Nephron progenitor cell (in vitro differentiated cells): Measurements from ENCODE around the gene DNAI1.

Experiments
- DNase-seq: peaks from one replicate; pipeline ENCODE4 v3.0.0; 2021
- H3K27ac Mint-ChIP-seq: 2 replicates; pipeline ENCODE4 v1.8.0; 2021; ENCODE audit warnings: mild to moderate bottlenecking, moderate library complexity, mixed read lengths
- H3K27me3 Mint-ChIP-seq: 2 replicates; pipeline ENCODE4 v1.8.0; 2021; ENCODE audit warnings: mild to moderate bottlenecking, low read depth, mixed read lengths; ENCODE audit not compliant: poor library complexity
- H3K36me3 Mint-ChIP-seq: 2 replicates; pipeline ENCODE4 v1.8.0; 2021; ENCODE audit warnings: low read depth, mixed read lengths
- H3K4me1 Mint-ChIP-seq: 2 replicates; pipeline ENCODE4 v1.8.0; 2021; ENCODE audit warnings: mixed read lengths
- H3K4me3 Mint-ChIP-seq: 2 replicates; pipeline ENCODE4 v1.8.0; 2021; ENCODE audit warnings: mild to moderate bottlenecking, moderate library complexity, mixed read lengths
- H3K9me3 Mint-ChIP-seq: 2 replicates; pipeline ENCODE4 v1.8.0; 2021; ENCODE audit warnings: mild to moderate bottlenecking, moderate library complexity, mixed read lengths
- CTCF ChIP-seq: fragments of 200-600 bp; sonication (generic); IDR thresholded peaks from 2 replicates; pipeline ENCODE4 v1.5.0; 2021; ENCODE audit warnings: antibody characterized with exemption

The DNAI1 gene

DNA sequence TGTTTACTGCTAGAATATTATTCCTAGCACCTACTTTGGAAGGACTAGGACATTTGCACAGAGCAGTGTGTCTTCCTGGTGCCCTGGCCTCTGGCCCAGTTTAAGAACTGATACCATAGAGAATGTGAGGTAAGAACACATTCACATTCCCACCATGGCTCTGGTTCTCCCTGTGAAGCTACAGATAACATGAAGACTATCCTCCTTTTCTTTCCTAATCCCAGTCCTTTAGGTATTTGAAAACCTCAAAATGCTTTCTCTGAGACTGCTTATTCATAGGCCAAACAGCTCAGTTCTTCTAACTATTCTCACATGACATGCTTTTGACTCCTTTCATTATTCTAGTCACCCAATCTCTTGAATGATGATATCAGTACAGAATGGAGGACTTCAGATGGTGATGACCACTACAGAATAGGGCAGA, 12.1 kb upstream of the DNAI1 start:
- TF ChIP-seq CTCF = no peak
- Mint-ChIP-seq H3K9me3 (no peaks in the 10 kb centered on the region), H3K27me3 (peaks cover 4% of the 10 kb centered on the region), H3K36me3 (no peaks in the 10 kb centered on the region), H3K4me3 (no peak overlapping the region), H3K4me1 (peaks cover under 1% of the 10 kb centered on the region), H3K27ac (no peak overlapping the region)
- DNase-seq = no peak

- H3K27ac Mint-ChIP-seq = no peak overlapping the region
- H3K9me3 Mint-ChIP-seq = no peaks in the 10 kb centered on the region
- H3K36me3 Mint-ChIP-seq = no peaks in the 10 kb centered on the region
- H3K4me1 Mint-ChIP-seq = peaks cover 4% of the 10 kb centered on the region
- TF ChIP-seq CTCF = no peak
- no peak for DNase-seq
- no peak overlapping the region for H3K4me3 Mint-ChIP-seq
- H3K27me3 Mint-ChIP-seq = peaks cover 4% of the 10 kb centered on the region
Observed at GRCh38 chr9:34446951-34447350, 11.7 kb upstream of the DNAI1 start.

- Mint-ChIP-seq H3K4me3 (no peak overlapping the region), H3K27ac (peak overlapping the region; percentile 44), H3K27me3 (peaks cover 4% of the 10 kb centered on the region), H3K36me3 (no peaks in the 10 kb centered on the region), H3K4me1 (peaks cover 24% of the 10 kb centered on the region), H3K9me3 (no peaks in the 10 kb centered on the region)
- DNase-seq = no peak
- TF ChIP-seq CTCF = no peak
Observed at GRCh38 chr9:34450644-34451043, 8.0 kb upstream of the DNAI1 start.

- TF ChIP-seq CTCF = no peak
- H3K9me3 Mint-ChIP-seq = no peaks in the 10 kb centered on the region
- no peak overlapping the region for H3K4me3 Mint-ChIP-seq
- H3K27me3 Mint-ChIP-seq = peaks cover under 1% of the 10 kb centered on the region
- peak overlapping the region; percentile 44 for H3K27ac Mint-ChIP-seq
- no peaks in the 10 kb centered on the region for H3K36me3 Mint-ChIP-seq
- DNase-seq = no peak
- H3K4me1 Mint-ChIP-seq = peaks cover 25% of the 10 kb centered on the region
Observed at GRCh38 chr9:34451135-34451534, 7.5 kb upstream of the DNAI1 start.

DNA sequence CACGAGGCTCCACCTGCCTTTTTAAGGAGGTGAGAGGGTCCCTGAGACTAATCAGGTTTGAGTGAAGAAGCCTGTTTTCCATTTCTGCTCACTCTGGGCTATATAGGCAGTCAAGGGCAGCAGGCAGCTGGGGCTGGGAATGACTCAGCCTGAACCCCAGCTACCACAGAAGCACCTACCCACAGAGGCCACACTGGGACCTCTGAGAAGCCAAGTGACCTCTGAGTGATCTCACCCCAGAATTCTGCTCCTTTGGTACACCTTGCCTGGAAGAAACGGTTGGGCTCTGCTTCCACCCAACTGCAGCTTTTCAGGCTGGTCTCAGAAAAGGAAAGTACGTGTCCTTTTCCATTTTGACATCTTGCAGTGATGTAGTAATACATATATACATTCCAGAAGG, 7.1 kb upstream of the DNAI1 start:
- peaks cover under 1% of the 10 kb centered on the region for H3K27me3 Mint-ChIP-seq
- no peaks in the 10 kb centered on the region for H3K36me3 Mint-ChIP-seq
- H3K27ac Mint-ChIP-seq = no peak overlapping the region
- no peak overlapping the region for H3K4me3 Mint-ChIP-seq
- H3K4me1 Mint-ChIP-seq = peaks cover 29% of the 10 kb centered on the region
- no peak for DNase-seq
- no peaks in the 10 kb centered on the region for H3K9me3 Mint-ChIP-seq
- TF ChIP-seq CTCF = no peak

DNA sequence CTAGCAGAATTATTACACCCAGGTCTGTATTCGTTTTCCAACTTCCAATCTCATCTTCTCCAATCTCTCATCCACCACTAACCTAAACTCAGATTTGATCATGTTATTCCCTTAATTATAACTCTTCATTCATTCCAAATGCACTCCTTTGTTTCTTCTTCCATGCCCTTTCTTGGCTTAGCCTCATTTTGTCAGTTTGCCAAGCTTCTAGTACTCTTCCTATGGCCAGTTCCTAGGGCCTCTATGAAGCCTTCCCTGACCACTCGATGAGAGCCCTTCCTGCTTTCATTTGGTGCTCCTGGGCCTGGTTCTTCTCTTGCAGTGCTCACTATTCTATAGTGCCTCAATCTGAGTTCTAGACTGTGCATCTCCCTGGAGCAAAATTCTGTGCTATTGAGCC, 6.0 kb upstream of the DNAI1 start:
- no peak for DNase-seq
- Mint-ChIP-seq H3K27ac (no peak overlapping the region), H3K4me1 (peaks cover 39% of the 10 kb centered on the region), H3K4me3 (no peak overlapping the region), H3K9me3 (no peaks in the 10 kb centered on the region), H3K27me3 (peaks cover 5% of the 10 kb centered on the region), H3K36me3 (no peaks in the 10 kb centered on the region)
- no peak for TF ChIP-seq CTCF
